PC-3 (cell line): ENCODE measurements around the gene NUDT5. TPM values are rescaled to one million over a fixed set of nuclear protein-coding genes. Genes with fewer than 3 reads are reported as not detected.

Experiments
- ATAC-seq: fragments of 200-7000 bp; cut with Tn5 transposase; 2 replicates; pipeline ENCODE4 v1.9.1; 2020; ENCODE audit warnings: mild to moderate bottlenecking, moderate library complexity
- BruUV-seq: library from RNA; stranded (reverse); fragments of 400-500 nt; replicated peaks from 2 replicates; lab custom pipeline; 2021; lab: Mats Ljungman, UMichigan
- CTCF ChIA-PET: fragments of 300-600 bp; sonication (Branson Sonifier 250); formaldehyde crosslinking; loops from one replicate; lab custom pipeline; 2022; ENCODE audit warnings: antibody characterized with exemption; lab: Charles Lee
- POLR2A ChIA-PET: fragments of 300-600 bp; sonication (Branson Sonifier 250); formaldehyde crosslinking; loops from one replicate; lab custom pipeline; 2022; ENCODE audit warnings: antibody characterized with exemption; ENCODE audit not compliant: unreplicated experiment; lab: Charles Lee
- DNase-seq: peaks from one replicate; pipeline ENCODE4 v3.0.0-alpha.2; 2015
- H2AFZ ChIP-seq: fragments of 300-600 bp; sonication (generic); 2 replicates; pipeline ENCODE4 v1.6.0; 2016; ENCODE audit warnings: antibody characterized with exemption, low read length
- H3F3A ChIP-seq: fragments of 300-600 bp; sonication (generic); one replicate; pipeline ENCODE4 v1.6.0; 2017; ENCODE audit warnings: antibody characterized with exemption, low read length, control low read depth, mild to moderate bottlenecking; ENCODE audit not compliant: unreplicated experiment
- H3K27ac ChIP-seq: fragments of 300-600 bp; sonication (generic); 2 replicates; pipeline ENCODE4 v1.5.1; 2016; ENCODE audit warnings: mild to moderate bottlenecking, low read length
- H3K27me3 ChIP-seq: fragments of 300-600 bp; sonication (generic); 2 replicates; pipeline ENCODE4 v1.6.1; 2016; ENCODE audit warnings: low read length, mixed read lengths
- H3K36me3 ChIP-seq: fragments of 300-600 bp; sonication (generic); 2 replicates; pipeline ENCODE4 v1.6.1; 2016; ENCODE audit warnings: low read depth, mixed run types, low read length, mixed read lengths
- H3K4me1 ChIP-seq: fragments of 300-600 bp; sonication (generic); 2 replicates; pipeline ENCODE4 v1.5.1; 2016; ENCODE audit warnings: low read length; ENCODE audit not compliant: insufficient read depth
- H3K4me2 ChIP-seq: fragments of 300-600 bp; sonication (generic); 2 replicates; pipeline ENCODE4 v1.6.0; 2016; ENCODE audit warnings: low read length
- H3K4me3 ChIP-seq: fragments of 300-600 bp; sonication (generic); 2 replicates; pipeline ENCODE4 v1.5.1; 2016; ENCODE audit warnings: mild to moderate bottlenecking, low read length, mixed read lengths
- H3K79me2 ChIP-seq: fragments of 300-600 bp; sonication (generic); 2 replicates; pipeline ENCODE4 v1.6.1; 2017; ENCODE audit warnings: low read length, mixed read lengths
- H3K9ac ChIP-seq: fragments of 300-600 bp; sonication (generic); 2 replicates; pipeline ENCODE4 v1.6.0; 2016; ENCODE audit warnings: mild to moderate bottlenecking, low read length
- H3K9me2 ChIP-seq: fragments of 300-600 bp; sonication (generic); replicated peaks from 2 replicates; pipeline ENCODE4 v1.6.1; 2016; ENCODE audit warnings: mixed run types, low read length, mixed read lengths
- H3K9me3 ChIP-seq: fragments of 300-600 bp; sonication (generic); 2 replicates; pipeline ENCODE4 v1.6.1; 2016; ENCODE audit warnings: low read length, mixed read lengths
- H4K20me1 ChIP-seq: fragments of 300-600 bp; sonication (generic); 2 replicates; pipeline ENCODE4 v1.6.1; 2016; ENCODE audit warnings: low read length, mixed read lengths
- CTCF ChIP-seq: fragments of 300-600 bp; sonication (generic); conservative IDR thresholded peaks from 2 replicates; pipeline ENCODE4 v1.5.1; 2017; ENCODE audit warnings: antibody characterized with exemption, low read depth, mild to moderate bottlenecking, low read length
- EZH2 ChIP-seq: fragments of 300-600 bp; sonication (generic); IDR thresholded peaks from one replicate; pipeline ENCODE4 v1.6.1; 2017; ENCODE audit warnings: antibody characterized with exemption, mild to moderate bottlenecking, low read length; ENCODE audit not compliant: unreplicated experiment
- EZH2phosphoT487 ChIP-seq: fragments of 300-600 bp; sonication (generic); IDR thresholded peaks from 2 replicates; pipeline ENCODE4 v1.6.1; 2018; ENCODE audit warnings: mild to moderate bottlenecking, antibody characterized with exemption, low read length, borderline replicate concordance
- intact Hi-C: fragments of 100-400 bp; cut with micrococcal nuclease; formaldehyde crosslinking; loops from 2 replicates; pipeline ENCODE4 v1.9.0; 2023
- total RNA-seq: library from RNA; depleted of rRNA; stranded (reverse); fragments of >200 nt; gene quantifications from 2 replicates; pipeline ENCODE4 v1.2.3, GENCODE V29; 2014

The NUDT5 gene
- total RNA-seq, 1 experiment from 2014 or later: 39.3 TPM

GRCh38 chr10:12237265-12238220 is 41.9 kb upstream of the NUDT5 start:
- Histone ChIP-seq H3K4me3 (no peak overlapping the region), H3K9ac (no peak overlapping the region), H3K9me3 (no peaks in the 10 kb centered on the region), H3K27ac (no peak overlapping the region), H3F3A (no peaks in the 10 kb centered on the region), H3K36me3 (peaks cover 8% of the 10 kb centered on the region; the same call in 1 of the 2 replicates), H3K79me2 (no peaks in the 10 kb centered on the region), H3K9me2 (no peaks in the 10 kb centered on the region), H4K20me1 (no peaks in the 10 kb centered on the region), H3K4me2 (no peak overlapping the region), H3K4me1 (no peaks in the 10 kb centered on the region), H2AFZ (no peak overlapping the region), H3K27me3 (no peaks in the 10 kb centered on the region)
- ChIA-PET POLR2A (no interaction called here), CTCF (no interaction called here)
- BruUV-seq: no TSS peak
- no peak for DNase-seq
- no peak for TF ChIP-seq CTCF
- TF ChIP-seq EZH2phosphoT487: no peak
- TF ChIP-seq EZH2: no peak
- intact Hi-C loops: no loop called here
- no peak for ATAC-seq

DNA sequence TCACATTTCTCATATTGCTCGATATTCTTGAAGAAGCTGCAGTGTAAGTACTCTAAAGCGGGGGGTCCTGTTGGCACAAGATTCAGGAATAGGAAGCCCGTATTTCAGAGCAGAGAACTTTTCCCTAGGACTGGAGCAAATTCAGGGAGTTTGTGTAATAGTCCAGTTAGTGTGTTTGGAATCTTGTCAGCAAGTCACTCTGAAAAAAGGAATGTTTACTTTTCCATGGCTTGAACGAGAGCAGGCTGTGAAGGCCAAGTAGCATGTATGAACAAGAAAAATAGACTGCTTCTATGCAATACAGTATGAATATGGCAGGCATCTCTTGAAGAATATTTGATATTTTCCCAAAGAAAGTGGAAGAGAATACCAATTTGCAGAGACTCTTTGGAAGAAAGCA is 40.1 kb upstream of the NUDT5 start:
- DNase-seq: no peak
- H3K27me3 ChIP-seq: no peaks in the 10 kb centered on the region
- H3K36me3 ChIP-seq: peaks cover 8% of the 10 kb centered on the region; the same call in 1 of the 2 replicates
- H3K9ac ChIP-seq: no peak overlapping the region
- intact Hi-C loops: no loop called here
- H3F3A ChIP-seq: no peaks in the 10 kb centered on the region
- no peak overlapping the region for H3K4me2 ChIP-seq
- H3K4me3 ChIP-seq: no peak overlapping the region
- no peaks in the 10 kb centered on the region for H3K4me1 ChIP-seq
- H3K9me3 ChIP-seq: no peaks in the 10 kb centered on the region
- TF ChIP-seq CTCF: no peak
- no peak for TF ChIP-seq EZH2phosphoT487
- no peak for TF ChIP-seq EZH2
- no TSS peak for BruUV-seq
- ChIA-PET CTCF (no interaction called here), POLR2A (no interaction called here)
- no peak overlapping the region for H3K27ac ChIP-seq
- H3K79me2 ChIP-seq: no peaks in the 10 kb centered on the region
- no peaks in the 10 kb centered on the region for H4K20me1 ChIP-seq
- ATAC-seq: no peak
- no peak overlapping the region for H2AFZ ChIP-seq
- H3K9me2 ChIP-seq: no peaks in the 10 kb centered on the region
